AG04450 (cell line): ENCODE measurements around the gene RBM17. TPM values are rescaled to one million over a fixed set of nuclear protein-coding genes. Genes with fewer than 3 reads are reported as not detected.

Experiments
- CTCF ChIA-PET: fragments of 300-600, 350-600 bp; formaldehyde crosslinking; extraction: SDS; loops from one replicate; lab custom pipeline; 2022; ENCODE audit warnings: antibody characterized with exemption, inconsistent platforms; lab: Charles Lee
- POLR2A ChIA-PET: fragments of 350-600 bp; formaldehyde crosslinking; extraction: SDS; loops from one replicate; lab custom pipeline; 2021; ENCODE audit warnings: antibody characterized with exemption, inconsistent platforms; lab: Yijun Ruan, JAX
- DNase-seq: peaks from one replicate; pipeline ENCODE4 v3.0.0-alpha.2; 2011; ENCODE audit warnings: low read depth, low spot score
- H3K27ac ChIP-seq: one replicate; pipeline ENCODE4 v1.5.1; 2012; ENCODE audit warnings: low read depth, low read length, control low read depth
- H3K27me3 ChIP-seq: one replicate; pipeline ENCODE4 v1.6.0; 2012; ENCODE audit warnings: low read length; ENCODE audit not compliant: control insufficient read depth, insufficient read depth
- H3K4me3 ChIP-seq: 2 replicates; pipeline ENCODE4 v1.5.1; 2011; ENCODE audit warnings: mild to moderate bottlenecking, low read depth, low read length, control low read depth
- H3K9me3 ChIP-seq: 2 replicates; pipeline ENCODE4 v1.5.1; 2012; ENCODE audit warnings: low read length; ENCODE audit not compliant: control insufficient read depth, insufficient read depth
- polyA plus RNA-seq: library from polyadenylated mRNA; depleted of rRNA; stranded (reverse); fragments of >200 nt; gene quantifications from 2 replicates; pipeline ENCODE4 v1.2.3, GENCODE V29; 2011
- TF ChIP-seq, protein P1 (sequence below): IDR thresholded peaks from 2 replicates; pipeline ENCODE4 v1.5.1; 2011; ENCODE audit warnings: low read depth, low read length, control low read depth, inconsistent platforms

RBM17 gene
- polyA plus RNA-seq, 1 experiment = 38.9 TPM

DNA sequence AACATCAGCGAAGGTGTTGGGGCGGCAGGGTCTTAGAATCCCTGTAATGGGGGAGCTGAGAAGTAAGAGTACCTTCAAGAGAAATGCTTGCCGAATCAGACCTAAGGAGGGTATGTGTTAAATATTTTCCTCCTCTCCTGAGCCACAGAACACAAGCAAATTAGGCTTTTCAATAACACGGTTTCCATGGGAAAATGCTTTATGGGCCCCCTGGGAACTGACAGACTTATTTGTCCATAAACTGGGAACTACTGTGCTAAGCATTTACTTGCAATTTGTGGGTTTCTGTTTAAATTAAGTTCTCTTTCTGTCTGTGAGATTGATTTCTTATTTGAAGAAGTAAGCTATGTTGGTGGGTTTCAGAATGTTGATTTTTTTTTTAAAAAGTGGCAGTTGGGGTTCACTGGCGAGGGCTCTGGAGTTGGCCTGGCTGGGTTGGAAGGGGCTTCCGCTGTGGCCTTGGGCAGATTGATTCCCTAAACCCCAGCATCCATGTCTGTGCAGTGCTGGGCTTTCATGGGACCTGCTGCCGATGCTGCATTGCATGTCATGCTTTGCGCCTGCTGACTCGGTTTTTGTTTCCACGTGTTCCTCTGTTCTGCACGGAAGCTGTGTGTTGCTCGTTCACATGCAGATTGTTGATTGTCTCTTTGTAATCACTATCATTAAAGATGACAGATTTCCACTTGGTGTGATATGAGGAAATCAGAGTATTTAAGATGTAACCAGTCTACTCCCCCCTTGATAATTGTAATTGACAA lies 7.2 kb downstream of the RBM17 start:
- Histone ChIP-seq H3K27ac (no peak overlapping the region), H3K9me3 (no peaks in the 10 kb centered on the region), H3K4me3 (no peak overlapping the region), H3K27me3 (no peaks in the 10 kb centered on the region)
- DNase-seq = no peak
- TF ChIP-seq, protein P1, sequence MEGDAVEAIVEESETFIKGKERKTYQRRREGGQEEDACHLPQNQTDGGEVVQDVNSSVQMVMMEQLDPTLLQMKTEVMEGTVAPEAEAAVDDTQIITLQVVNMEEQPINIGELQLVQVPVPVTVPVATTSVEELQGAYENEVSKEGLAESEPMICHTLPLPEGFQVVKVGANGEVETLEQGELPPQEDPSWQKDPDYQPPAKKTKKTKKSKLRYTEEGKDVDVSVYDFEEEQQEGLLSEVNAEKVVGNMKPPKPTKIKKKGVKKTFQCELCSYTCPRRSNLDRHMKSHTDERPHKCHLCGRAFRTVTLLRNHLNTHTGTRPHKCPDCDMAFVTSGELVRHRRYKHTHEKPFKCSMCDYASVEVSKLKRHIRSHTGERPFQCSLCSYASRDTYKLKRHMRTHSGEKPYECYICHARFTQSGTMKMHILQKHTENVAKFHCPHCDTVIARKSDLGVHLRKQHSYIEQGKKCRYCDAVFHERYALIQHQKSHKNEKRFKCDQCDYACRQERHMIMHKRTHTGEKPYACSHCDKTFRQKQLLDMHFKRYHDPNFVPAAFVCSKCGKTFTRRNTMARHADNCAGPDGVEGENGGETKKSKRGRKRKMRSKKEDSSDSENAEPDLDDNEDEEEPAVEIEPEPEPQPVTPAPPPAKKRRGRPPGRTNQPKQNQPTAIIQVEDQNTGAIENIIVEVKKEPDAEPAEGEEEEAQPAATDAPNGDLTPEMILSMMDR = no peak
- POLR2A ChIA-PET = no interaction called here
- CTCF ChIA-PET = interaction anchor here (0.7 to 1.9 kb wide), 8 partner anchors 9 to 318 kb away, joined by 3 to 14 read pairs (median 4); partner anchors contain the start of gene PFKFB3

DNA sequence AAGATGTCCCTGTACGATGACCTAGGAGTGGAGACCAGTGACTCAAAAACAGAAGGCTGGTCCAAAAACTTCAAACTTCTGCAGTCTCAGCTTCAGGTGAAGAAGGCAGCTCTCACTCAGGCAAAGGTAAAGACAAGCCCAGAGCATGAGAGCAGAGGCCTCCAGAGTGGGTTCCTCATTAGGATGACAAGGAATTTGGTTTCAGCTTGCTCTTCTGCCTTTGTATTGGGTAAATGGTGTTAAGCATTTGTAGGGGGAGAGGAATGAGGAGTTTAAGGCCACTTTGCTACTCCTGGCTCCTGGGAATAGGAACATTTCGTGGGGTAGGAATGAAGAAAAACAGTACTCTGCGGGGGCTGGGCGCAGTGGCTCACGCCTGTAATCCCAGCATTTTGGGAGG lies 8.2 kb downstream of the RBM17 start:
- no peak overlapping the region for H3K27ac ChIP-seq
- ChIA-PET POLR2A (no interaction called here), CTCF (interaction anchor here (1.0 to 1.9 kb wide), 5 partner anchors 11 to 309 kb away, joined by 4 to 14 read pairs (median 4); partner anchors contain the start of gene PFKFB3)
- no peak for DNase-seq
- no peaks in the 10 kb centered on the region for H3K9me3 ChIP-seq
- TF ChIP-seq, protein P1 = no peak
- no peak overlapping the region for H3K4me3 ChIP-seq
- H3K27me3 ChIP-seq = no peaks in the 10 kb centered on the region

DNA sequence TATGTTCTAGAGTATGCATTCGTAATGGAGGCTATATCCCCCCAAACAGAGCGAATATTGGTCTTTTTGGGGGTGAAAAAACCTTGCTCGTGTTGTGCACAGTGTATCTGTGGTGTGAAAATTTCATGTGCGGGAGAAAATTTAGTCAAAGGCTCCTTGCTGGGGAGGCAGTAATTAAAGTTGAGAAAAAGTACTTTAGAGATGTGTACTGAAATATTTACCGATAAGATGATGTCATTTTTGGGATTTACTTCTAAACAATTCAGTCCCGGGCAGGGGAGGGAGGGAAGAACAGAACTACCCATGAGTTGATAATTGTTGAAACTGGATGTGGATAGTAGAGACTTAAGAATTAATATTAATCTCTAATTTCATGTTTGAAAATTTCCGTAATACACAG lies 9.3 kb downstream of the RBM17 start:
- H3K27me3 ChIP-seq = no peaks in the 10 kb centered on the region
- CTCF ChIA-PET = interaction anchor here (0.6 kb wide), 1 partner anchor 303 kb away, joined by 3 read pairs; no protein-coding TSS in a partner anchor
- no peak overlapping the region for H3K27ac ChIP-seq
- no peak for DNase-seq
- H3K4me3 ChIP-seq = no peak overlapping the region
- no peaks in the 10 kb centered on the region for H3K9me3 ChIP-seq
- POLR2A ChIA-PET = no interaction called here
- TF ChIP-seq, protein P1 = no peak

DNA sequence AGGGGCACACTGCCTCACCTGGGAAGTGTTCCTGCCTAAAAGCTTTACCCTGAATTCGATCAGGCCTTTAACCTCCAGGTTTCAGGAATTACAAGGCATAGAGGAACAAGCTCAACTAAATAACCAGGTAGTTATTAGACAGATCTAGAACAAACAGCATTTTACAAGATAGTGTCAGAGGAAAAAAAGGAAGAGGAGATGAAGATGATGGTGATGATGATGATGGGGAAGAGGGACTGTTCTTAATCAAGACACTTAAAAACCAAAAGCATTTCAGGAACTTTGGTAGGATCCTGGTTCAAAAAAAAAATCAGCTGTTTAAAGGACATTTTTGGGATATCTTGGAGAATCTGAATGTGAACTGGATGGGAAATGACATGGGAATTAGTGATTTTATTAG lies 11.5 kb downstream of the RBM17 start:
- no peak overlapping the region for H3K27ac ChIP-seq
- no peaks in the 10 kb centered on the region for H3K9me3 ChIP-seq
- POLR2A ChIA-PET = no interaction called here
- H3K27me3 ChIP-seq = no peaks in the 10 kb centered on the region
- TF ChIP-seq, protein P1 = no peak
- no peak overlapping the region for H3K4me3 ChIP-seq
- no peak for DNase-seq
- CTCF ChIA-PET = interaction anchor here (1.1 to 1.5 kb wide), 2 partner anchors 14 to 301 kb away, joined by 3 to 5 read pairs; no protein-coding TSS in a partner anchor

DNA sequence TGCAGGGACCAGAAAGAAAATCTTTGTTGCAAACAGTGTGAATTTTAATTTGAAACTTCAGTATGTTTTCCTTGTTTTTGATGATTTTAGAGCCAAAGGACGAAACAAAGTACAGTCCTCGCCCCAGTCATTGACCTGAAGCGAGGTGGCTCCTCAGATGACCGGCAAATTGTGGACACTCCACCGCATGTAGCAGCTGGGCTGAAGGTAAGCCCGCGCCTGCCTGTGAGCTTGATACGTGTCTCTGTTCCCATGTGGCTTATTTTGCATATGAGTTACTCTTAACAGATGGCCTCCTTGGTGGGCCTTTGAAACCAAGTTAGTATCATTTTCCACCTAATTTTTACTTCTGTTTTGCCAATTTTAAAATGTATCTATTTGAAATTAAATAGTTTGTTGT lies 12.3 kb downstream of the RBM17 start:
- POLR2A ChIA-PET = no interaction called here

More for the DNA sequence above, 12.3 kb downstream of the RBM17 start:
- CTCF ChIA-PET = interaction anchor here (1.1 to 1.5 kb wide), 2 partner anchors 15 to 300 kb away, joined by 3 to 5 read pairs; no protein-coding TSS in a partner anchor
- no peaks in the 10 kb centered on the region for H3K27me3 ChIP-seq
- H3K9me3 ChIP-seq = no peaks in the 10 kb centered on the region
- DNase-seq = no peak
- TF ChIP-seq, protein P1 = no peak
- H3K27ac ChIP-seq = no peak overlapping the region
- H3K4me3 ChIP-seq = no peak overlapping the region
